H1 (cell line): Measurements from ENCODE around the gene MANF. TPM values are rescaled to one million over a fixed set of nuclear protein-coding genes. Genes with fewer than 3 reads are reported as not detected.

Source experiments
- CTCF ChIA-PET: fragments of 300-600 bp; sonication (Branson Sonifier 250); formaldehyde crosslinking; loops from one replicate; lab custom pipeline; 2021; ENCODE audit not compliant: partially characterized antibody; lab: Charles Lee
- POLR2A ChIA-PET: fragments of 300-600 bp; sonication (Branson Sonifier 250); formaldehyde crosslinking; loops from one replicate; lab custom pipeline; 2021; ENCODE audit warnings: inconsistent platforms; ENCODE audit not compliant: partially characterized antibody; lab: Charles Lee
- DNase-seq, 2 experiments: peaks; one replicate each; pipeline versions ENCODE4 v3.0.0 to v3.0.0-alpha.2; 2010 to 2022; ENCODE audit warnings: low spot score in 2 of 2, low read depth in 1 of 2, mixed read lengths in 1 of 2
- FAIRE-seq: peaks from 2 replicates; lab custom pipeline; 2011; peaks lifted over from hg19 to GRCh38; lab: Jason Lieb, UNC
- H2AFZ ChIP-seq: 2 replicates; pipeline ENCODE4 v1.8.1; 2012; ENCODE audit warnings: low read length, inconsistent platforms
- H2AK5ac ChIP-seq: 2 replicates; pipeline ENCODE4 v1.6.1; 2013; ENCODE audit warnings: low read depth, low read length
- H2BK120ac ChIP-seq: replicated peaks from 2 replicates; pipeline ENCODE3; 2013; ENCODE audit warnings: low read depth, low read length, inconsistent platforms
- H2BK12ac ChIP-seq: 2 replicates; pipeline ENCODE4 v1.6.1; 2013; ENCODE audit warnings: low read depth, low read length
- H2BK15ac ChIP-seq: 2 replicates; pipeline ENCODE4 v1.6.1; 2013; ENCODE audit warnings: low read length
- H2BK20ac ChIP-seq: 2 replicates; pipeline ENCODE4 v1.6.1; 2013; ENCODE audit warnings: low read length
- H2BK5ac ChIP-seq: 2 replicates; pipeline ENCODE4 v1.6.1; 2013; ENCODE audit warnings: low read depth, low read length
- H3K14ac ChIP-seq: 2 replicates; pipeline ENCODE4 v1.6.1; 2013; ENCODE audit warnings: inconsistent platforms; ENCODE audit not compliant: insufficient read length
- H3K18ac ChIP-seq: 2 replicates; pipeline ENCODE4 v1.6.1; 2013; ENCODE audit warnings: low read length; ENCODE audit errors: extremely low read depth
- H3K23ac ChIP-seq: 2 replicates; pipeline ENCODE4 v1.6.1; 2013; ENCODE audit warnings: inconsistent platforms; ENCODE audit not compliant: insufficient read length
- H3K23me2 ChIP-seq: 2 replicates; pipeline ENCODE4 v1.6.1; 2013; ENCODE audit warnings: low read depth, low read length
- H3K27ac ChIP-seq: 2 replicates; pipeline ENCODE4 v1.6.1; 2011; ENCODE audit warnings: low read depth, low read length, inconsistent platforms
- H3K27me3 ChIP-seq, 4 experiments: replicated peaks in 1 of 4; 1 replicate in 1 of 4; 2 replicates in 3 of 4; pipeline versions ENCODE4 v1.6.1 to v1.8.1; 2011 to 2013; ENCODE audit warnings: low read length in 3 of 4, mild to moderate bottlenecking in 3 of 4, inconsistent platforms in 2 of 4, mixed read lengths in 2 of 4, moderate library complexity in 1 of 4; ENCODE audit not compliant: control insufficient read depth in 3 of 4, insufficient read depth in 3 of 4; ENCODE audit errors: extremely low read depth in 1 of 4
- H3K36me3 ChIP-seq, 4 experiments: 2 replicates each; pipeline versions ENCODE4 v1.6.1 to v1.8.1; 2011 to 2013; ENCODE audit warnings: mild to moderate bottlenecking in 4 of 4, low read length in 3 of 4, moderate library complexity in 2 of 4, control low read depth in 1 of 4, inconsistent platforms in 1 of 4; ENCODE audit not compliant: insufficient read depth in 4 of 4, control insufficient read depth in 2 of 4
- H3K4ac ChIP-seq: replicated peaks from 2 replicates; pipeline ENCODE3; 2013; ENCODE audit warnings: low read length, low read depth, mixed read lengths, inconsistent platforms; ENCODE audit not compliant: insufficient read length
- H3K4me1 ChIP-seq, 4 experiments: replicated peaks in 1 of 4; 1 replicate in 1 of 4; 2 replicates in 3 of 4; pipeline versions ENCODE4 v1.6.1 to v1.8.1; 2011 to 2013; ENCODE audit warnings: low read length in 3 of 4, inconsistent platforms in 2 of 4, mixed read lengths in 1 of 4; ENCODE audit not compliant: insufficient read depth in 4 of 4, control insufficient read depth in 3 of 4
- H3K4me2 ChIP-seq, 2 experiments: 2 replicates each; pipeline versions ENCODE4 v1.6.1 to v1.8.1; 2011 to 2013; ENCODE audit warnings: low read depth in 2 of 2, low read length in 2 of 2, control low read depth in 1 of 2, inconsistent platforms in 1 of 2, mild to moderate bottlenecking in 1 of 2; ENCODE audit not compliant: insufficient read depth in 1 of 2
- H3K4me3 ChIP-seq, 4 experiments: fragments of 200-600, 300-600 bp in 1 of 4; sonication (generic), shearing (Covaris generic), sonication (Bioruptor Twin) in 1 of 4; 2 replicates each; pipeline versions ENCODE4 v1.5.1 to v1.8.1; 2011 to 2016; ENCODE audit warnings: low read length in 4 of 4, low read depth in 3 of 4, control low read depth in 2 of 4, inconsistent platforms in 2 of 4, mild to moderate bottlenecking in 2 of 4, mixed read lengths in 1 of 4, moderate library complexity in 1 of 4; ENCODE audit not compliant: insufficient read depth in 2 of 4; ENCODE audit errors: extremely low read depth in 1 of 4
- H3K56ac ChIP-seq: replicated peaks from 2 replicates; pipeline ENCODE3; 2013; ENCODE audit warnings: low read depth, mild to moderate bottlenecking, mixed read lengths, low read length, inconsistent platforms; ENCODE audit not compliant: insufficient read length
- H3K79me1 ChIP-seq: 2 replicates; pipeline ENCODE4 v1.6.1; 2013; ENCODE audit warnings: low read depth, low read length, control low read depth
- H3K79me2 ChIP-seq, 2 experiments: 2 replicates each; pipeline versions ENCODE4 v1.6.1 to v1.8.1; 2012 to 2013; ENCODE audit warnings: low read length in 2 of 2, mild to moderate bottlenecking in 2 of 2, inconsistent platforms in 1 of 2; ENCODE audit not compliant: insufficient read depth in 2 of 2, control insufficient read depth in 1 of 2
- H3K9ac ChIP-seq, 4 experiments: replicated peaks in 1 of 4; 1 replicate in 1 of 4; 2 replicates in 3 of 4; pipeline versions ENCODE4 v1.6.1 to v1.8.1; 2011 to 2013; ENCODE audit warnings: low read depth in 3 of 4, low read length in 3 of 4, control low read depth in 2 of 4, mild to moderate bottlenecking in 2 of 4, moderate library complexity in 2 of 4, inconsistent platforms in 1 of 4; ENCODE audit errors: extremely low read depth in 1 of 4
- H3K9me3 ChIP-seq, 2 experiments: 2 replicates each; pipeline versions ENCODE4 v1.6.1 to v1.8.1; 2012 to 2013; ENCODE audit warnings: mild to moderate bottlenecking in 2 of 2, moderate library complexity in 2 of 2, control low read depth in 1 of 2, inconsistent platforms in 1 of 2, low read depth in 1 of 2, low read length in 1 of 2, mixed read lengths in 1 of 2; ENCODE audit not compliant: insufficient read depth in 2 of 2
- H4K20me1 ChIP-seq, 2 experiments: replicated peaks in 1 of 2; 2 replicates each; pipeline versions ENCODE3 to v1.8.1; 2011 to 2013; ENCODE audit warnings: inconsistent platforms in 2 of 2, low read length in 2 of 2, mild to moderate bottlenecking in 1 of 2; ENCODE audit not compliant: insufficient read depth in 2 of 2, control insufficient read depth in 1 of 2
- H4K5ac ChIP-seq: 2 replicates; pipeline ENCODE4 v1.6.1; 2013; ENCODE audit warnings: low read length, low read depth, mixed read lengths, inconsistent platforms; ENCODE audit not compliant: insufficient read length
- H4K8ac ChIP-seq: 2 replicates; pipeline ENCODE4 v1.8.0; 2013; ENCODE audit warnings: mild to moderate bottlenecking, moderate library complexity, low read length, inconsistent platforms; ENCODE audit not compliant: insufficient read depth; ENCODE audit errors: extremely low read depth
- H4K91ac ChIP-seq: replicated peaks from 2 replicates; pipeline ENCODE3; 2013; ENCODE audit warnings: low read length, mixed read lengths, inconsistent platforms; ENCODE audit not compliant: insufficient read length
- BCL11A ChIP-seq, 2 experiments: IDR thresholded peaks; one replicate each; pipeline ENCODE4 v1.6.1; 2011; ENCODE audit warnings: low read depth in 2 of 2, low read length in 2 of 2, mild to moderate bottlenecking in 2 of 2
- CHD1 ChIP-seq: IDR thresholded peaks from 2 replicates; pipeline ENCODE4 v1.6.1; 2012; ENCODE audit warnings: low read depth, low read length, improper control_type of control experiment
- CREB1 ChIP-seq: IDR thresholded peaks from 2 replicates; pipeline ENCODE4 v1.6.1; 2012; ENCODE audit warnings: inconsistent platforms
- EZH2 ChIP-seq: fragments of 200-600 bp; sonication (generic); IDR thresholded peaks from 2 replicates; pipeline ENCODE4 v1.7.1; 2012; ENCODE audit warnings: low read depth, mild to moderate bottlenecking, moderate library complexity, low read length, inconsistent platforms; ENCODE audit not compliant: severe bottlenecking
- FOSL1 ChIP-seq: IDR thresholded peaks from 2 replicates; pipeline ENCODE4 v1.6.1; 2011; ENCODE audit warnings: mild to moderate bottlenecking, low read depth, low read length, moderate library complexity; ENCODE audit not compliant: insufficient read depth
- HDAC2 ChIP-seq, 2 experiments: fragments of 300-600 bp in 1 of 2; sonication (generic) in 1 of 2; IDR thresholded peaks; 2 replicates each; pipeline ENCODE4 v1.6.1; 2011 to 2012; ENCODE audit warnings: low read depth in 2 of 2, low read length in 2 of 2, mild to moderate bottlenecking in 2 of 2, moderate library complexity in 2 of 2, borderline replicate concordance in 1 of 2, inconsistent platforms in 1 of 2
- MAFK ChIP-seq: IDR thresholded peaks from 2 replicates; pipeline ENCODE4 v1.6.1; 2012; ENCODE audit warnings: low read depth, mild to moderate bottlenecking, improper control_type of control experiment, low read length
- POLR2A ChIP-seq, 2 experiments: IDR thresholded peaks; 1 replicate in 1 of 2; 2 replicates in 1 of 2; pipeline ENCODE4 v1.6.1; 2011; ENCODE audit warnings: low read depth in 2 of 2, low read length in 2 of 2, mild to moderate bottlenecking in 2 of 2; ENCODE audit errors: control extremely low read depth in 1 of 2
- SP1 ChIP-seq: IDR thresholded peaks from 2 replicates; pipeline ENCODE4 v1.6.1; 2011; ENCODE audit warnings: low read depth, low read length
- SP4 ChIP-seq: IDR thresholded peaks from 2 replicates; pipeline ENCODE4 v1.6.1; 2012; ENCODE audit warnings: low read length, inconsistent platforms
- SUZ12 ChIP-seq: fragments of 200-600 bp; sonication (generic); IDR thresholded peaks from 2 replicates; pipeline ENCODE4 v1.6.1; 2012; ENCODE audit warnings: mild to moderate bottlenecking, inconsistent platforms, low read length, moderate library complexity, mixed read lengths
- TBP ChIP-seq: IDR thresholded peaks from 2 replicates; pipeline ENCODE4 v1.6.1; 2011; ENCODE audit warnings: low read depth, low read length, improper control_type of control experiment
- TCF12 ChIP-seq: IDR thresholded peaks from 2 replicates; pipeline ENCODE4 v1.6.1; 2011; ENCODE audit warnings: low read depth, mild to moderate bottlenecking, low read length
- WGBS, 2 experiments: shearing (Covaris generic) in 1 of 2; methylation state at CpG; one replicate each; pipeline versions ENCODE4 v1.1.6 to v1.1.7; 2013 to 2015; ENCODE audit warnings: low lambda C conversion rate in 2 of 2, mixed read lengths in 2 of 2, inconsistent platforms in 1 of 2, low coverage in 1 of 2, missing lambda C conversion rate in 1 of 2; ENCODE audit not compliant: insufficient replicate concordance in 2 of 2, insufficient coverage in 1 of 2, insufficient read length in 1 of 2; ENCODE audit errors: extremely low coverage in 1 of 2, missing lambda C conversion rate in 1 of 2; 5-methylcytosine and 5-hydroxymethylcytosine counted together
- polyA plus RNA-seq, 7 experiments: library from polyadenylated mRNA; depleted of rRNA in 3 of 7; stranded (reverse) in 5 of 7; unstranded in 2 of 7; fragments of >200 nt in 5 of 7; fragments of 200-250 nt in 2 of 7; gene quantifications; 1 replicate in 5 of 7; 2 replicates in 1 of 7; 4 replicates in 1 of 7; pipeline versions ENCODE4 v1.2.1 to v1.2.3, GENCODE V29; 2011 to 2013; ENCODE audit warnings: missing spikeins in 2 of 7, mixed read lengths in 2 of 7
- total RNA-seq: library from RNA; stranded (reverse); fragmentation: NEBNext Ultra II Directional; extraction: Animal tissue kit (Norgen Biotek cat#: 25700); gene quantifications from 2 replicates; pipeline ENCODE4 v1.2.1, GENCODE V29; 2021
- TF ChIP-seq, protein P1 (sequence below): IDR thresholded peaks from 2 replicates; pipeline ENCODE4 v1.6.1; 2012; ENCODE audit warnings: inconsistent platforms

MANF gene
- total and polyA plus RNA-seq, 2 of the 8 experiments (the other 6 are each of a cell fraction or from before 2014, with no cell fraction given) = 37.5 to 159 TPM

DNA sequence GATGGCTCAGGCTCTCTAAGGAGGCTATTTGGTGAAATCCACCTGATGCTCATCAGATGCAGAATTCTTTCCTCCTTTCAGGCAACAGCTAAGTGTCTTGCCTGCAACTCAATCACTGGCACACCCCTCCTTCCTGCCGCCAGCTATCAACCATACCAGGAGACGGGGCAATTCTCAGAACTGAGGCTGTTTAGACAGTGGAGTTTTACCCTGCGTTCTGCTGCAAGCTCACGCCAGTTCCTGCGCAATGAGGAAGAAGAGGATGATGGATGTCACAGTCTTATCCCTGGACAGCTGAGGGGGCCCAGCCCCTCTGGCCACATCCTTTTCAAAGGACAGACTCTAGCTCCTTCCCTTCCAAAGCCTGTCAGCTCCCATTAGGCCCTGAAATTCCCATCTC is 7.0 kb upstream of the MANF start:
- Histone ChIP-seq H3K4me3 (no peak overlapping the region), H2AFZ (no peak overlapping the region), H3K4me2 (no peak overlapping the region), H4K8ac (no peak overlapping the region), H2BK15ac (no peak overlapping the region), H3K23me2 (no peaks in the 10 kb centered on the region), H3K56ac (no peak overlapping the region), H2BK120ac (no peak overlapping the region), H3K14ac (no peak overlapping the region), H2BK12ac (no peak overlapping the region), H3K79me2 (no peaks in the 10 kb centered on the region), H3K36me3 (peaks cover 0 to 6% (median 1%) of the 10 kb centered on the region in 4 experiments; a peak in 4 of 8 replicates), H3K27ac (no peak overlapping the region), H2BK20ac (no peak overlapping the region), H3K23ac (no peak overlapping the region), H3K27me3 (no peaks in the 10 kb centered on the region), H4K20me1 (peaks cover 0 to 2% of the 10 kb centered on the region in 2 experiments), H3K4ac (no peak overlapping the region), H3K4me1 (no peaks in the 10 kb centered on the region; a peak in 3 of 7 replicates), H4K5ac (no peak overlapping the region), H3K9me3 (no peaks in the 10 kb centered on the region), H3K9ac (no peak overlapping the region), H3K79me1 (no peaks in the 10 kb centered on the region), H2BK5ac (no peak overlapping the region), H3K18ac (no peak overlapping the region), H4K91ac (no peak overlapping the region), H2AK5ac (no peak overlapping the region)
- CTCF ChIA-PET = interaction anchor here (0.7 to 5.0 kb wide), 5 partner anchors 9 to 763 kb away, joined by 3 to 35 read pairs (median 6); partner anchors contain the start of gene MAPKAPK3
- POLR2A ChIA-PET = no interaction called here
- 88% methylated on average over 5 of the region's 5 CpGs; no CpG with 5 or more reads in 1 of the 2 experiments for WGBS, 2 experiments
- TF ChIP-seq CHD1 = no peak
- TF ChIP-seq TBP = no peak
- no peak for TF ChIP-seq SP1
- no peak for TF ChIP-seq SP4
- TF ChIP-seq, protein P1, sequence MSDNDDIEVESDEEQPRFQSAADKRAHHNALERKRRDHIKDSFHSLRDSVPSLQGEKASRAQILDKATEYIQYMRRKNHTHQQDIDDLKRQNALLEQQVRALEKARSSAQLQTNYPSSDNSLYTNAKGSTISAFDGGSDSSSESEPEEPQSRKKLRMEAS = no peak
- no peak for TF ChIP-seq POLR2A (IDR thresholded peaks at IDR 0.05; ENCODE audit: control extremely low read depth in 1 of 2, low read depth in 2 of 2, low read length in 2 of 2)
- no peak for TF ChIP-seq SUZ12
- TF ChIP-seq HDAC2 (IDR thresholded peaks at IDR 0.05; ENCODE audit: borderline replicate concordance in 1 of 2, low read depth in 2 of 2, low read length in 2 of 2) = no peak
- no peak for TF ChIP-seq TCF12
- no peak for TF ChIP-seq CREB1
- TF ChIP-seq EZH2 = no peak
- TF ChIP-seq BCL11A (IDR thresholded peaks at IDR 0.05; ENCODE audit: low read depth in 2 of 2, low read length in 2 of 2) = no peak
- no peak for TF ChIP-seq MAFK
- TF ChIP-seq FOSL1 = no peak
- DNase-seq (no peak), FAIRE-seq (no peak)
